Ascending aorta (tissue), 2 donors: ENCODE data around the gene RBMY1J. TPM values are rescaled to one million over a fixed set of nuclear protein-coding genes. Genes with fewer than 3 reads are reported as not detected.
"Not testable (repeated sequence)": the region's sequence is repeated elsewhere in the genome, so short reads cannot be mapped to it uniquely, and the experiment has no call there.

ENCODE experiments used
- DNase-seq, 2 donors: peaks; one replicate each; pipeline ENCODE4 v3.0.0-alpha.2; 2019; ENCODE audit warnings: low spot score in 2 of 2
- H3K27ac ChIP-seq, 2 donors: fragments of 200-600 bp; sonication (generic); one replicate each; pipeline ENCODE4 v1.5.1; 2016 to 2017; ENCODE audit warnings: mild to moderate bottlenecking in 1 of 2
- H3K27me3 ChIP-seq: fragments of 200-600 bp; sonication (generic); one replicate; pipeline ENCODE4 v1.5.1; 2017
- H3K36me3 ChIP-seq, 2 donors: fragments of 200-600 bp; sonication (generic); one replicate each; pipeline ENCODE4 v1.5.1; 2016
- H3K4me1 ChIP-seq, 2 donors: fragments of 200-600 bp; sonication (generic); one replicate each; pipeline ENCODE4 v1.5.1; 2016 to 2017; ENCODE audit warnings: mild to moderate bottlenecking in 1 of 2
- H3K4me3 ChIP-seq, 2 donors: fragments of 200-600 bp; sonication (generic); one replicate each; pipeline ENCODE4 v1.5.1; 2016 to 2017; ENCODE audit warnings: mild to moderate bottlenecking in 1 of 2
- H3K9me3 ChIP-seq, 2 donors: fragments of 200-600 bp; sonication (generic); one replicate each; pipeline ENCODE4 v1.5.1; 2016
- CTCF ChIP-seq, 3 experiments: fragments of 200-600 bp in 2 of 3; fragments of 450-650 bp in 1 of 3; sonication (generic) in 2 of 3; IDR thresholded peaks; one replicate each; pipeline ENCODE4 v1.5.1; 2016 to 2019; ENCODE audit warnings: antibody characterized with exemption in 3 of 3, mild to moderate bottlenecking in 1 of 3, moderate library complexity in 1 of 3
- intact Hi-C: fragments of 100-400 bp; cut with DNase I; formaldehyde crosslinking; loops from one replicate; pipeline ENCODE4 v1.15.1; 2023
- total RNA-seq: library from RNA; depleted of rRNA; stranded (reverse); fragments of >200 nt; gene quantifications from one replicate; pipeline ENCODE4 v1.1.0, GENCODE V29; 2016

Gene RBMY1J
- total RNA-seq = not detected

- intact Hi-C loops, H3K27ac ChIP-seq, H3K4me3 ChIP-seq, H3K9me3 ChIP-seq, H3K36me3 ChIP-seq, H3K4me1 ChIP-seq, DNase-seq, H3K27me3 ChIP-seq: not testable (repeated sequence)
Measured at GRCh38 chrY:22403110-22403509, at the start of gene RBMY1J. Gene RBMY1J, plus strand, starts transcription at chrY:22403410. Its CDS starts 2,038 bp downstream, at chrY:22405448.

- Histone ChIP-seq H3K4me1 (no peaks in the 10 kb centered on the region), H3K27ac (no peak overlapping the region), H3K27me3 (no peaks in the 10 kb centered on the region), H3K4me3 (no peak overlapping the region), H3K9me3 (no peaks in the 10 kb centered on the region), H3K36me3 (no peaks in the 10 kb centered on the region)
- TF ChIP-seq CTCF (IDR thresholded peaks at IDR 0.05) = no peak
- intact Hi-C loops = no loop called here
- DNase-seq = no peak
Measured at GRCh38 chrY:22367416-22367815, 35.8 kb upstream of the RBMY1J start.

- no peaks in the 10 kb centered on the region for H3K9me3 ChIP-seq
- H3K4me1 ChIP-seq = no peaks in the 10 kb centered on the region
- H3K4me3 ChIP-seq = no peak overlapping the region
- TF ChIP-seq CTCF (IDR thresholded peaks at IDR 0.05) = no peak
- no peak overlapping the region for H3K27ac ChIP-seq
- intact Hi-C loops = no loop called here
- H3K36me3 ChIP-seq = no peaks in the 10 kb centered on the region
- DNase-seq = no peak
- H3K27me3 ChIP-seq = no peaks in the 10 kb centered on the region
Measured at GRCh38 chrY:22370623-22371022, 32.6 kb upstream of the RBMY1J start.

- no peaks in the 10 kb centered on the region for H3K27me3 ChIP-seq
- H3K4me1 ChIP-seq = no peaks in the 10 kb centered on the region
- TF ChIP-seq CTCF (IDR thresholded peaks at IDR 0.05) = no peak
- no peak overlapping the region for H3K4me3 ChIP-seq
- H3K27ac ChIP-seq = no peak overlapping the region
- H3K9me3 ChIP-seq = no peaks in the 10 kb centered on the region
- H3K36me3 ChIP-seq = no peaks in the 10 kb centered on the region
- no peak for DNase-seq
- intact Hi-C loops = no loop called here
Measured at GRCh38 chrY:22373494-22373893, 29.7 kb upstream of the RBMY1J start.

GRCh38 chrY:22444718-22445396, 41.6 kb downstream of the RBMY1J start:
- H3K4me1 ChIP-seq, intact Hi-C loops, H3K36me3 ChIP-seq, H3K27ac ChIP-seq, H3K4me3 ChIP-seq, H3K9me3 ChIP-seq, H3K27me3 ChIP-seq, DNase-seq: not testable (repeated sequence)

- not testable (repeated sequence) for H3K4me1 ChIP-seq, H3K4me3 ChIP-seq
Measured at GRCh38 chrY:22455522-22455921, 52.3 kb downstream of the RBMY1J start.

GRCh38 chrY:22461962-22462361, 58.8 kb downstream of the RBMY1J start:
- H3K9me3 ChIP-seq, intact Hi-C loops, H3K27me3 ChIP-seq, H3K27ac ChIP-seq, H3K36me3 ChIP-seq, DNase-seq, H3K4me1 ChIP-seq, H3K4me3 ChIP-seq: not testable (repeated sequence)

More at GRCh38 chrY:22455522-22455921, 52.3 kb downstream of the RBMY1J start:
- H3K27me3 ChIP-seq, H3K36me3 ChIP-seq, H3K9me3 ChIP-seq, DNase-seq, H3K27ac ChIP-seq, intact Hi-C loops: not testable (repeated sequence)

Other genes with a start within 250 kb of the RBMY1J start
- gene RBMY1F, start 220.5 kb upstream of the RBMY1J start, total RNA-seq = not detected